ENCODE data around the gene ARHGEF4. TPM values are rescaled to one million over a fixed set of nuclear protein-coding genes. Genes with fewer than 3 reads are reported as not detected.

Gene ARHGEF4
- total and polyA plus RNA-seq, 2 donors (not counting 3 experiments of a cell fraction or from before 2014, with no cell fraction given) = not detected

DNA sequence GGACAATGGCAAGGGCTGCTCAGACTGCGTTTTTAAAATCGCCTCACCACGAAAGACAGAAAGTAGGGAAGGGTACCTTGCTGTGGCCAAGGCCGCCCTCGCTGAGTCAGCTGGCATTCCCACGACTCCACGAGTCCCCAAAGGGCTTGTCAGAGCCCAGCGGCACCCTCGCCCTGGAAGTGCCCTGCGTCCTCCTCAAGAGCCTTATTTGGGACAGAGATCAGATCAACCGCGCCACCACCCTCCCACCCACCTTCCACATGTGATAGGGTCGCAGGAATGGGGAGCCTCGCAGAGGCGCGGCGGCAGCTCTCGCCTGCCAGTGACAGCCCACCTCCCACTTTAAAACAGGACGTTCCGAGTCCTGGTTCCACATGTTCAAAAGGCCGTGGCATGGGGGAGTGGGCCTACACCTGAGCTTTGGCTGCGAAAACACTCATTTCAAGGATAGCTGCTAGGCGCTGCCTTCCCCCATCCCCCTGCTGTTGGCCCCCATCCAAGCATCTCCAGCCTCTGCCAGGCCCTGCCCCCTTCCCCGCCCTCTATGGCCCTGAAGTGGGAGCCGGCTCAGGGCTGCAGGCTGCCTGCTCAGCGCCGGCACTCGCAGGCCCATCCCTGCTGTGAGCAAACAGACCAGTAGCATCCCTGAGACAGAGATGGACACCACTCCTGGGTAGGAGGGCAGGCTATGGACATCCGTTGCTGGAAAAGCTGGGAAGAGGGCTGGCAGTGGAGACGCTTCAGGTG lies 38.1 kb upstream of the ARHGEF4 start:
- BruUV-seq (replicated peaks) = no TSS peak
- peak overlapping the region; percentile 66 for H3K4me2 ChIP-seq (ENCODE audit: insufficient read depth, low read length)
- dilution Hi-C loops (cut with MboI; ENCODE audit: extremely low pct_ligation_motif_present, low sequenced_read_pairs) = no loop called here

More for the DNA sequence above, 38.1 kb upstream of the ARHGEF4 start:
- H3K79me2 ChIP-seq (ENCODE audit: control insufficient read depth, insufficient read depth, low read length) = no peaks in the 10 kb centered on the region
- ChIA-PET CTCF (interaction anchor here (1.8 to 6.5 kb wide), 3 partner anchors 22 to 121 kb away, joined by 11 to 141 read pairs (median 66); no protein-coding TSS in a partner anchor), POLR2A (no interaction called here)
- peaks cover 0 to 3% of the 10 kb centered on the region in 2 experiments for H3K27me3 ChIP-seq (ENCODE audit: control insufficient read depth in 2 of 2, insufficient read depth in 2 of 2, low read length in 2 of 2)
- no peaks in the 10 kb centered on the region for H3K9me1 ChIP-seq (replicated peaks; ENCODE audit: control insufficient read depth, extremely low read depth, insufficient read depth, low read length)
- no peaks in the 10 kb centered on the region for H3K36me3 ChIP-seq (ENCODE audit: control insufficient read depth in 2 of 2, extremely low read depth in 1 of 2, insufficient read depth in 2 of 2, low read length in 2 of 2)
- FAIRE-seq = no peak
- no peak for DNase-seq (ENCODE audit: low read depth, low spot score)
- no peak overlapping the region for H3K9ac ChIP-seq (replicated peaks; ENCODE audit: extremely low read depth, insufficient read depth, low read length)
- H3K4me3 ChIP-seq (replicated peaks in 1 of 3; ENCODE audit: insufficient read depth in 1 of 3, low read depth in 1 of 3, low read length in 3 of 3) = no peak overlapping the region
- TF ChIP-seq EZH2 (IDR thresholded peaks at IDR 0.05; ENCODE audit: borderline replicate concordance, low read depth, low read length, severe bottlenecking) = no peak
- TF ChIP-seq POLR2A (IDR thresholded peaks at IDR 0.05; ENCODE audit: low read depth, low read length) = no peak
- TF ChIP-seq POLR2AphosphoS5 (IDR thresholded peaks at IDR 0.05; ENCODE audit: insufficient read depth, low read depth, low read length) = no peak
- no peak for TF ChIP-seq FOS (IDR thresholded peaks at IDR 0.05; ENCODE audit: borderline replicate concordance, insufficient read depth, low read length)
- TF ChIP-seq, protein P1, sequence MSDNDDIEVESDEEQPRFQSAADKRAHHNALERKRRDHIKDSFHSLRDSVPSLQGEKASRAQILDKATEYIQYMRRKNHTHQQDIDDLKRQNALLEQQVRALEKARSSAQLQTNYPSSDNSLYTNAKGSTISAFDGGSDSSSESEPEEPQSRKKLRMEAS (IDR thresholded peaks at IDR 0.05; ENCODE audit: insufficient read depth, insufficient read length) = no peak
- no peak for TF ChIP-seq JUN (IDR thresholded peaks at IDR 0.05; ENCODE audit: borderline replicate concordance, insufficient read depth, insufficient read length, low read depth)
- TF ChIP-seq, protein P2, sequence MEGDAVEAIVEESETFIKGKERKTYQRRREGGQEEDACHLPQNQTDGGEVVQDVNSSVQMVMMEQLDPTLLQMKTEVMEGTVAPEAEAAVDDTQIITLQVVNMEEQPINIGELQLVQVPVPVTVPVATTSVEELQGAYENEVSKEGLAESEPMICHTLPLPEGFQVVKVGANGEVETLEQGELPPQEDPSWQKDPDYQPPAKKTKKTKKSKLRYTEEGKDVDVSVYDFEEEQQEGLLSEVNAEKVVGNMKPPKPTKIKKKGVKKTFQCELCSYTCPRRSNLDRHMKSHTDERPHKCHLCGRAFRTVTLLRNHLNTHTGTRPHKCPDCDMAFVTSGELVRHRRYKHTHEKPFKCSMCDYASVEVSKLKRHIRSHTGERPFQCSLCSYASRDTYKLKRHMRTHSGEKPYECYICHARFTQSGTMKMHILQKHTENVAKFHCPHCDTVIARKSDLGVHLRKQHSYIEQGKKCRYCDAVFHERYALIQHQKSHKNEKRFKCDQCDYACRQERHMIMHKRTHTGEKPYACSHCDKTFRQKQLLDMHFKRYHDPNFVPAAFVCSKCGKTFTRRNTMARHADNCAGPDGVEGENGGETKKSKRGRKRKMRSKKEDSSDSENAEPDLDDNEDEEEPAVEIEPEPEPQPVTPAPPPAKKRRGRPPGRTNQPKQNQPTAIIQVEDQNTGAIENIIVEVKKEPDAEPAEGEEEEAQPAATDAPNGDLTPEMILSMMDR (IDR thresholded peaks at IDR 0.05; ENCODE audit: extremely low read depth in 1 of 2, insufficient read depth in 1 of 2, low read depth in 1 of 2, low read length in 2 of 2) = no peak
- TF ChIP-seq MYC (IDR thresholded peaks at IDR 0.05; ENCODE audit: low read depth, low read length) = no peak
- no peak for TF ChIP-seq GATA2 (IDR thresholded peaks at IDR 0.05; ENCODE audit: insufficient read depth, insufficient read length, low read depth, low read length)
- intact Hi-C loops (cut with micrococcal nuclease) = loop anchor here (1.0 to 10.0 kb wide), 6 partner anchors 26 to 304 kb away; partner anchors contain the start of gene ARHGEF4
- H3K27ac ChIP-seq (ENCODE audit: insufficient read depth, low read depth, low read length) = no peak overlapping the region
- no peaks in the 10 kb centered on the region for H4K20me1 ChIP-seq (replicated peaks; ENCODE audit: control insufficient read depth, extremely low read depth, insufficient read depth, low read length)
- H3K9me3 ChIP-seq (replicated peaks; ENCODE audit: control insufficient read depth, insufficient read depth, low read length) = no peaks in the 10 kb centered on the region
- peak overlapping the region; percentile 98 for H2AFZ ChIP-seq (ENCODE audit: low read depth, low read length)
- peaks cover 7% of the 10 kb centered on the region for H3K4me1 ChIP-seq (ENCODE audit: control insufficient read depth, extremely low read depth, insufficient read depth, low read length)

Measured in endothelial cell of umbilical vein (primary cell).